Subcutaneous abdominal adipose tissue (tissue), 5 donors: Measurements from ENCODE around the gene RIMS4.
"Not testable (repeated sequence)": the region's sequence is repeated elsewhere in the genome, so short reads cannot be mapped to it uniquely, and the experiment has no call there.

Source experiments
- H3K27ac ChIP-seq: one replicate; pipeline ENCODE4 v1.7.0; 2013; ENCODE audit warnings: low read depth, mild to moderate bottlenecking, inconsistent platforms, low read length, moderate library complexity
- H3K27me3 ChIP-seq, 5 donors: one replicate each; pipeline ENCODE4 v1.7.0; 2013; ENCODE audit warnings: low read length in 5 of 5, inconsistent platforms in 1 of 5; ENCODE audit not compliant: control insufficient read depth in 5 of 5, insufficient read depth in 4 of 5
- H3K36me3 ChIP-seq, 5 donors: one replicate each; pipeline ENCODE4 v1.7.0; 2013; ENCODE audit warnings: low read length in 5 of 5; ENCODE audit not compliant: control insufficient read depth in 5 of 5, insufficient read depth in 5 of 5
- H3K4me1 ChIP-seq, 5 donors: one replicate each; pipeline ENCODE4 v1.7.0; 2013; ENCODE audit warnings: low read length in 5 of 5, mild to moderate bottlenecking in 3 of 5, moderate library complexity in 1 of 5; ENCODE audit not compliant: control insufficient read depth in 5 of 5, insufficient read depth in 5 of 5
- H3K4me3 ChIP-seq, 5 donors: one replicate each; pipeline ENCODE4 v1.7.0; 2013; ENCODE audit warnings: low read length in 5 of 5, low read depth in 1 of 5
- H3K9ac ChIP-seq, 5 donors: one replicate each; pipeline ENCODE4 v1.7.0; 2013; ENCODE audit warnings: low read length in 5 of 5, mild to moderate bottlenecking in 4 of 5, moderate library complexity in 3 of 5
- H3K9me3 ChIP-seq, 5 donors: one replicate each; pipeline ENCODE4 v1.7.0; 2013; ENCODE audit warnings: low read length in 5 of 5; ENCODE audit not compliant: control insufficient read depth in 5 of 5
- donor health status: healthy.
- donor health status: healthy.
- donor health status: healthy.
- donor health status: healthy.
- donor health status: healthy.

The RIMS4 gene

GRCh38 chr20:44833437-44833836 is 23.1 kb upstream of the RIMS4 start:
- H3K27ac ChIP-seq = no peak overlapping the region
- peaks cover 3 to 23% (median 7%) of the 10 kb centered on the region in 5 donors for H3K27me3 ChIP-seq
- no peaks in the 10 kb centered on the region for H3K36me3 ChIP-seq
- no peak overlapping the region for H3K4me3 ChIP-seq
- peaks cover 3 to 10% (median 5%) of the 10 kb centered on the region in 5 donors for H3K9me3 ChIP-seq
- H3K9ac ChIP-seq = no peak overlapping the region
- no peaks in the 10 kb centered on the region for H3K4me1 ChIP-seq

GRCh38 chr20:44832724-44833123 is 22.4 kb upstream of the RIMS4 start:
- no peak overlapping the region for H3K27ac ChIP-seq
- peaks cover 3 to 10% (median 5%) of the 10 kb centered on the region in 5 donors for H3K9me3 ChIP-seq
- H3K4me3 ChIP-seq = no peak overlapping the region
- no peak overlapping the region for H3K9ac ChIP-seq
- no peaks in the 10 kb centered on the region for H3K36me3 ChIP-seq
- H3K4me1 ChIP-seq = no peaks in the 10 kb centered on the region
- H3K27me3 ChIP-seq = peaks cover 1 to 16% (median 5%) of the 10 kb centered on the region in 5 donors

GRCh38 chr20:44830995-44831394 is 20.6 kb upstream of the RIMS4 start:
- no peaks in the 10 kb centered on the region for H3K36me3 ChIP-seq
- no peak overlapping the region for H3K4me3 ChIP-seq
- H3K9me3 ChIP-seq = peaks cover 3 to 10% (median 5%) of the 10 kb centered on the region in 5 donors

GRCh38 chr20:44830523-44830922 is 20.2 kb upstream of the RIMS4 start:
- Histone ChIP-seq H3K27ac (no peak overlapping the region), H3K4me1 (no peaks in the 10 kb centered on the region), H3K9ac (no peak overlapping the region), H3K27me3 (peaks cover 0 to 11% (median 3%) of the 10 kb centered on the region in 5 donors), H3K4me3 (no peak overlapping the region), H3K9me3 (peaks cover 3 to 10% (median 5%) of the 10 kb centered on the region in 5 donors), H3K36me3 (no peaks in the 10 kb centered on the region)

More at GRCh38 chr20:44830995-44831394, 20.6 kb upstream of the RIMS4 start:
- no peaks in the 10 kb centered on the region for H3K4me1 ChIP-seq
- H3K27ac ChIP-seq = no peak overlapping the region
- peaks cover 0 to 11% (median 3%) of the 10 kb centered on the region in 5 donors for H3K27me3 ChIP-seq
- no peak overlapping the region for H3K9ac ChIP-seq

GRCh38 chr20:44829688-44830087 is 19.3 kb upstream of the RIMS4 start:
- Histone ChIP-seq H3K4me3 (no peak overlapping the region), H3K9me3 (peaks cover 3 to 10% (median 5%) of the 10 kb centered on the region in 5 donors), H3K27me3 (peaks cover 0 to 11% (median 3%) of the 10 kb centered on the region in 5 donors), H3K9ac (no peak overlapping the region), H3K4me1 (no peaks in the 10 kb centered on the region), H3K27ac (no peak overlapping the region), H3K36me3 (no peaks in the 10 kb centered on the region)

- no peak overlapping the region for H3K4me3 ChIP-seq
- peaks cover 3 to 10% (median 5%) of the 10 kb centered on the region in 5 donors for H3K9me3 ChIP-seq
- H3K27ac ChIP-seq = no peak overlapping the region
- no peak overlapping the region for H3K9ac ChIP-seq
- H3K4me1 ChIP-seq = no peaks in the 10 kb centered on the region
- no peaks in the 10 kb centered on the region for H3K36me3 ChIP-seq
- peaks cover 0 to 11% (median 3%) of the 10 kb centered on the region in 5 donors for H3K27me3 ChIP-seq
Observed at GRCh38 chr20:44828640-44829039, 18.3 kb upstream of the RIMS4 start.

DNA sequence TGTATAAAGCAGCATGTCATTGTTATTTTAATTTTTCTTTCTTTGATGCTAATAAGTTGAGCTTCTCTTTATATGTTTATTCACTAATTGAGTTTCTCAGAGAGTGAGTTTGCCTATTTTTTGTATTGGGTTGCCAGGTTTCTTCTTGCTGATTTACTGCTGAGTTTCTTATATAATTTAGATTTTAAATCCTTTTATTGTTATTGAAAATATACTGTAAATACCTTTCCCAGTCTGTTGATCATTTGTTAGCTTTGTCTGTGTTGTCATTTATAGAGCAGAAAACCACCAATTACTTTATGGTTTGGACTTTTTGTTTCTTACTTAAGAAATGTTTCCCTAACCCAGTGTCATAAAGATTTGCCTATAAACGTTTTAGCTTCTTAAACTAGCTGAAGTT is 17.1 kb upstream of the RIMS4 start:
- Histone ChIP-seq H3K9ac (no peak overlapping the region), H3K27ac (no peak overlapping the region), H3K36me3 (no peaks in the 10 kb centered on the region), H3K27me3 (peaks cover 0 to 11% (median 3%) of the 10 kb centered on the region in 5 donors), H3K4me3 (no peak overlapping the region), H3K4me1 (no peaks in the 10 kb centered on the region), H3K9me3 (peaks cover 3 to 10% (median 5%) of the 10 kb centered on the region in 5 donors)

GRCh38 chr20:44821576-44821975 is 11.2 kb upstream of the RIMS4 start:
- H3K9me3 ChIP-seq, H3K27ac ChIP-seq, H3K9ac ChIP-seq, H3K4me3 ChIP-seq, H3K27me3 ChIP-seq, H3K4me1 ChIP-seq, H3K36me3 ChIP-seq: not testable (repeated sequence)

- Histone ChIP-seq H3K27me3 (peaks cover 0 to 8% (median 0%) of the 10 kb centered on the region in 5 donors), H3K4me1 (no peaks in the 10 kb centered on the region), H3K9ac (no peak overlapping the region), H3K36me3 (no peaks in the 10 kb centered on the region), H3K9me3 (no peaks in the 10 kb centered on the region), H3K27ac (no peak overlapping the region), H3K4me3 (no peak overlapping the region)
Observed at GRCh38 chr20:44819936-44820335, 9.6 kb upstream of the RIMS4 start.

DNA sequence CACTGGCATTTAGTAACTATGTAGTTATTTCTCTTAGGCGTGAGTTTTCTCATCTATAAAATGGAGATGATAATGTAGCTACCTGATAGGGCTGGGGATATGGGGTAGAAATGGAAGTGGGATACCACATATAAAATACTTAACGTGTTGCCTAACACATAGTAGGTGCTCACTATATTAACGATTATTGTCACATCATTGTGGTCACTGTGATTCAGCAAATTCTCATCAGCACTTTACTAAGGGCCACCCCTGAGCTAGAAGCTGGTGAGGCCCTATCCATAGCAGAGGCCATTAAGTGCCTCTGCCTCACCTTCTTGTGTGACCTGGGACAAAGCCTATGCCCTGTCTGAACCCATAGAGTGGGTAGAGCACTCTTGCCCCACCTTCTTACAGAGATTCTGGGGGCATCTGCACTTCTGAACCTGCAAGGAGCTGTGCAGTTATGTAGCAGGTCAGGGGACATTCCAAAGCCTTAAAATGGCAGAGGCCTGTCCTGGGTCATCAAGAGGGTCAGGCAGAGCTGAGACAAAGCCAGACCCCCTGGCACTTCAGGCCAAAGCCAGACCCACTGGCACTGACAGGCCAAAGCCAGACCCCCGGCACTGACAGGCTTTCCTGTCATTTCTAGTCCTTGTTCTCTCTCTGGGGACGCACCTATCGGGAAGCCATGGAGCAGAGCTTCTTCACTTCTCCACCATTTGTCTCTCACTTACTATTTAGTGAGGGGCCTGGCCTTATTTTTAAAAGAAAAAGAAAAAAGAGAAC is 7.0 kb upstream of the RIMS4 start:
- peaks cover 0 to 8% (median 2%) of the 10 kb centered on the region in 5 donors for H3K27me3 ChIP-seq
- H3K9ac ChIP-seq = no peak overlapping the region
- H3K4me1 ChIP-seq = no peaks in the 10 kb centered on the region
- H3K27ac ChIP-seq = no peak overlapping the region
- H3K36me3 ChIP-seq = no peaks in the 10 kb centered on the region
- peaks cover 0 to 6% (median 5%) of the 10 kb centered on the region in 5 donors for H3K9me3 ChIP-seq
- no peak overlapping the region for H3K4me3 ChIP-seq
